GM21528 (cell line): ENCODE data around the gene SMARCA4.
"Not testable (repeated sequence)": the region's sequence is repeated elsewhere in the genome, so short reads cannot be mapped to it uniquely, and the experiment has no call there.

Source experiments
- ATAC-seq: cut with Tn5 transposase; IDR thresholded peaks from one replicate; pipeline ENCODE4 v1.9.1; 2021; ENCODE audit warnings: mild to moderate bottlenecking, moderate library complexity; ENCODE audit not compliant: unreplicated experiment, low FRiP score

Gene SMARCA4

DNA sequence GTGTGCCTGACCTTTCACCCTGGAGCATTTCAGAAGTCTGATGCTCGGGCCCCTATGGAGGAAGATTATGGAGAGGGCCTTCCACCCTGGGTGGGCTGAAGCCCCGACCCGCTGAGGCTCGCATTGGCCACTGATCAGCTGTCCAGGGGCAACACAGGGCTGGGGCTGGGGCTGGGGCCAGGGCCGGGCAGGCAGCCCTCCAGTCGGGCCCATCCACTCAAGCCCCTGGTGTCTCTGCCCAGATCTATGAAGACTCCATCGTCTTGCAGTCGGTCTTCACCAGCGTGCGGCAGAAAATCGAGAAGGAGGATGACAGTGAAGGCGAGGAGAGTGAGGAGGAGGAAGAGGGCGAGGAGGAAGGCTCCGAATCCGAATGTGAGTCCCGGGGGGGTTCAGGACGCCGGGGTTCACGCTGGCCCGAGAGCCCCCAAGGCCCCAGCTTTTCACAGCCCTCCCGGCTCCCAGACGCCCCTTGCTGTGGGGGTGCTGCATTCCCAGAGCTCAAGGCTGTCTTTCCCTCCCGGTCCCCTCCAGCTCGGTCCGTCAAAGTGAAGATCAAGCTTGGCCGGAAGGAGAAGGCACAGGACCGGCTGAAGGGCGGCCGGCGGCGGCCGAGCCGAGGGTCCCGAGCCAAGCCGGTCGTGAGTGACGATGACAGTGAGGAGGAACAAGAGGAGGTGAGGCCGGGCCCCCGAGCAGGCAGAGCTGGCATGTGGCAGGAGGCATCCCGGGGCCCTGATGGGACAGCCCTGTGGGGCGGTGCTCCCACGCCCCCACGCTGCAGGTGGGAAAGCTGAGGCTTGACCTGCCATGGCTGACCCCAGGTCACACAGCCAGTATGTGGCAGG, 98.9 kb downstream of the SMARCA4 start:
- no peak for ATAC-seq

- no peak for ATAC-seq
Measured at GRCh38 chr19:11061952-11062351, 101.1 kb downstream of the SMARCA4 start.

DNA sequence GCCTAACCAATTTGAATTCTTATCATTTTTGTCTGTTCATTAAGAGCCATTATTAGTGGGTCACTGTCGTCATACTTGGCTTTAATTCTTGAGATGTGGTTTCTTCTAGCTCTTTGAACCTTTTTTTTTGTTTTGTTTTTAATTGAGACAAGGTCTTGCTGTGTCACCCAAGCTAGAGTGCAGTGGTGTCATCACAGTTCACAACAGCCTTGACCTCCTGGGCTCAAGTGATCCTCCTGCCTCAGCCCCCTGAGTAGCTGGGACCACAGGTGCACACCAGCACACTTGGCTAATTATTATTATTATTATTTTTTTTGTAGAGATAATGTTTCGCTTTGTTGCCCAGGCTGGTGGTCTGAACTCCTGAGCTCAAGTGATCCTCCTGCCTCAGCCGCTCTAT, 102.6 kb downstream of the SMARCA4 start:
- no peak for ATAC-seq

- no peak for ATAC-seq
Measured at GRCh38 chr19:11064831-11065303, 104.0 kb downstream of the SMARCA4 start.

DNA sequence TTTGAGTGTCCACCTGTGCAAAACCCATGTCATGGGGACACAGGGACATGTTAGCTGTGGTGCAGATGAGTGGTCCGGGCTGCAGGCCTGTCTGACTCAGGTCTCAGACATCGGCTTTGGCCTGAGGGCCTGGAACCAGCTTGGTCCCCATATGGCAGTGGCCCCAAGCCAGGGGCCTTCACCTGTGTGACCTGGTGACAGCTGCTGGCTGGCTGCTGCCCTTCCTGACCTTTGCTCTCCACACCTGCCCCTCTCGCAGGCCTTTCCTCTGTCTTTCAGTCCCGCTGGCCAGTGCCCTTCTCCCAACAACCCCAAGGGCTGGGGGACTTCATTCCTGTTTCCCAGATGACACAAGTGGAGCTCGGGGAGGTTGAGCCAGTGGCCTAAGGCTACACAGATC, 105.5 kb downstream of the SMARCA4 start:
- no peak for ATAC-seq

GRCh38 chr19:11067356-11068113, 106.7 kb downstream of the SMARCA4 start:
- no peak for ATAC-seq

DNA sequence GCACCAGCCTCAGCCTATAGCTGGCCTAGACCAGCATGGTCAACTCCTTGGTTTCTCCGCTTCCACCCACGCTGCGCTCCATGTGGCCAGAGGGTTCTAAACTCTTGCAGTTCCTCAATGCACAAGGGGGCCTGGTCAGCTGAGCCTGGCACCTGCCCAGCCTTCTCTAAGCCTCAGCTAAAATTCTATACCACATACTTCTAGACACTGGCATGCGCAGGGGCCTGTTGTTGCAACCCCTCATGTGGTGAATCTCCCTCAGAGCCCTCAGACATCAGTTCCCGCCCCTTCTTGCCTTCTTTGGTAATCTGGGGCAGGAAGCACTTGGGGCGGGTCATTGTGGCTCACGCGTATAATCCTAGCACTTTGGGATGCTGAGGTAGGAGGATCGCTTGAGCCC, 108.7 kb downstream of the SMARCA4 start:
- ATAC-seq = no peak

GRCh38 chr19:11070123-11070522, 109.3 kb downstream of the SMARCA4 start:
- no peak for ATAC-seq

DNA sequence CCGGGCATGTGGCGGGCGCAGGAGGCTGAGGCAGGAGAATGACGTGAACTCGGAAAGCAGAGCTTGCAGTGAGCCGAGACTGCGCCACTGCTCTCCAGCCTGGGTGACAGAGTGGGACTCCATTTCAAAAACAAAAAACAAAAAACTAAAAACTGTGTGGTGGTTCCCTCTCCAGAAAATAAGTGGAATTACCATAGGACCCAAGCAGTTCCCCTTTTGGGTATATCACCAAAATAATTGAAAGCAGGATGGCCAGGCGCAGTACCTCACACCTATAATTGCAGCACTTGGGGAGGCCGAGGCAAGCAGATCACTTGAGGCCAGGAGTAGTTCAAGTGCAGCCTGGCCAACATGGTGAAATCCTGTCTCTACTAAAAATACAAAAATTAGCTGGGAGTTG, 112.7 kb downstream of the SMARCA4 start:
- no peak for ATAC-seq

GRCh38 chr19:11076792-11077191, 116.0 kb downstream of the SMARCA4 start:
- not testable (repeated sequence) for ATAC-seq

- no peak for ATAC-seq
Measured at GRCh38 chr19:11078893-11079292, 118.1 kb downstream of the SMARCA4 start.

DNA sequence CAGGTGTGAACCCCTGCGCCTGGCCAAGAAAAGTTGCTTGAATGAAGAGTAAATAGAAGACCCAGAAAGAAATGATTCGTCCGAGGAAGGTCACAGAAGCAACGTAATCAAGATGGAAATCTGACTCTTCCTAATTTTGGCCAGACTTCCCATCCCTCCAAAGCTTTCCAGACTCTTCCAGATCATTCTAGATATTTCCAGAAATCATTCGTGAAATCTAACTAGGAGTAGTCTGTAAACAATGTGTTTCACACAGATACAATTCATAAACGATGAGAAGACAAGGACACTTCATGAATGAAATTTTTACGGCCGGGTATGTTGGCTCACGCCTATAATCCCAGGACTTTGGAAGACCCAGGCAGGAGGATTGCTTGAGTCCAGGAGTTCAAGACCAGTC, 119.2 kb downstream of the SMARCA4 start:
- no peak for ATAC-seq

DNA sequence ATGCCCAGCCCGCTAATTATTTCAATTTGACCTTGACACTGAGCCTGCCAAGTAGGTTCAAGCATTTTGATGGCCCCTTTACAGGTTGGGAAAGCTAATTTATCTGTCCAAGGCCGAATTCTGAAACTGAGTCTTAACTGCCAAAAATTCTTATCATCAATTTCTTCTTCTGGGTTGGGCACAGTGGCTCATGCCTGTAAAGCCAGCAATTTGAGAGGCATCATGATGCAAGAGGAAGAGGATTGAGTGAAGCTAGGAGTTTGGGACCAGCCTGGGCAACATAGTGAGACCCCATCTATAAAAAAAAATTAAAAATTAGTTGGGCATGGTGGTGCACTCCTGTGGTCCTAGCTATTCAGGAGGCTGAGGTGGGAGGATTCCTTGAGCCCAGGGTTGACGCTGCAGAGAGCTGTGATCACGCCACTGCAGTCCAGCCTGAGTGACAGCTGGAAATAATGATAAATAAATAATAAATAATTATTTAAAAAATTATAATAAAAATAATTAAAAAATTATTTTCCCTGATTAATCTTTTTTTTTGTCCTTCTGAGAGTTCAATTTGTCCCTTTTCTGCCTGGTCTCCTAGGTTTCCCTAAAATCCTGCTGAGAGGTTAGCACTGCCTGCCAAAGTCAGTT, 127.2 kb downstream of the SMARCA4 start:
- no peak for ATAC-seq

GRCh38 chr19:11088506-11089253, 127.8 kb downstream of the SMARCA4 start:
- ATAC-seq = no peak

GRCh38 chr19:11089254-11090013, 128.6 kb downstream of the SMARCA4 start, which contains the start of gene LDLR:
LDLR (plus strand) TSS chr19:11089463; CDS start chr19:11089549, 86 bp downstream.
- ATAC-seq = no peak

DNA sequence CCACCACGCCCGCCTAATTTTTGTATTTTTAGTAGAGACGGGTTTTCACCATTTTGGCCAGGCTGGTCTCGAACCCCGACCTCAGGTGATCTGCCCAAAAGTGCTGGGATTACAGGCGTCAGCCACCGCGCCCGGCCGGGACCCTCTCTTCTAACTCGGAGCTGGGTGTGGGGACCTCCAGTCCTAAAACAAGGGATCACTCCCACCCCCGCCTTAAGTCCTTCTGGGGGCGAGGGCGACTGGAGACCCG, 129.1 kb downstream of the SMARCA4 start:
- ATAC-seq = peak; percentile 11

- ATAC-seq = peak; percentile 74
Measured at GRCh38 chr19:11090264-11090996, 129.6 kb downstream of the SMARCA4 start.

- ATAC-seq = no peak
Measured at GRCh38 chr19:11090997-11091702, 130.3 kb downstream of the SMARCA4 start.

DNA sequence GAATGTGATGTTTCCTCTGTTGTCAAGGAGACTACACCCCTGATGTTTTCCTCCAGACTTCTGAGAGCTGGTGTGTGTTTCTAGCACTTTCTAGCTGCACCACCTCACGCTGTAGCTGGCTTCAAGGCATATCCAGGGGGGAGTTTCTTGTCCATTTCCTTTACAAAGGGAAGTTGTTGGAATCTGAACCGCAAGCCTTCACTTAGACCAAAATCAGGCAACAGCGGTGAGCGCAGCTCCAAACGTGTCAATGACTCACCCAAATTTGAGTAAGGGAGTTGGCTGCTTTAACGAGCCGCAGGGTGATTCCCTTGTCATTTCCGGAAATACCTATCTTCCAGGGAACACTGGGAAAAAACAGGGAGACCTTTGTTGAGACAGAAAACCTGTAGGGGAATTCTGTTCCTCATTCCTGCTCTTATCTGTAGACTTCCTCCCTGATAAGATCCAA, 130.9 kb downstream of the SMARCA4 start:
- ATAC-seq = no peak
